CD4-positive, alpha-beta T cell treated with Interleukin-6 at 100 ng/mL for 8 hours (primary cell): ENCODE data around the gene SOWAHC.
"Not testable (repeated sequence)": the region's sequence is repeated elsewhere in the genome, so short reads cannot be mapped to it uniquely, and the experiment has no call there.

Experiments used
- DNase-seq: peaks from one replicate; pipeline ENCODE4 v3.0.0-alpha.2; 2020; ENCODE audit warnings: mixed read lengths, low spot score

Gene SOWAHC

DNA sequence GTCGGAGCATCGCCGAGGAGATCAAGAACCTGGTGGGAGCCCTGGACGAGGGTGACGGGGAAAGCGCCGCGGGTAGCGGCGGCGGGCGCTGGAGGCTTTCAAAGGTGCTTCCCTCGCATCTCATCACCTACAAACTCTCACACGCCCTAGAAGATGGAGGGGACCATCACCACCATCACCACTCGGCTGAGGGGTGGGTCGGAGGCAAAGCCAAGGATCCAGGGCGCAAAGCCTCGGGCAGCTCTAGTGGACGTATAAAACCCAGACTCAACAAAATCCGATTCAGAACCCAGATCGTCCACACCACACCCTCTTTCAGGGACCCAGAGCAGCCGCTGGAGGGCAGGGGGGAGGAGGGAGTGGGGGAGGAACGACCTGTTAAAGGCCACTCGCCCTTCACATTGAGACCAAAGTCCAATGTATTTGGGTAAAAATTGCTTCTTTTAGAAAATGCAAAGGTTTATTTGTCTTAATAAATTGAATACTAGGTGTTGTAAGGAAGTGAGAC, 1.5 kb downstream of the SOWAHC start:
- DNase-seq: no peak

- DNase-seq: no peak
These were observed 2.0 kb downstream of the SOWAHC start for GRCh38 chr2:109616184-109616583.

DNA sequence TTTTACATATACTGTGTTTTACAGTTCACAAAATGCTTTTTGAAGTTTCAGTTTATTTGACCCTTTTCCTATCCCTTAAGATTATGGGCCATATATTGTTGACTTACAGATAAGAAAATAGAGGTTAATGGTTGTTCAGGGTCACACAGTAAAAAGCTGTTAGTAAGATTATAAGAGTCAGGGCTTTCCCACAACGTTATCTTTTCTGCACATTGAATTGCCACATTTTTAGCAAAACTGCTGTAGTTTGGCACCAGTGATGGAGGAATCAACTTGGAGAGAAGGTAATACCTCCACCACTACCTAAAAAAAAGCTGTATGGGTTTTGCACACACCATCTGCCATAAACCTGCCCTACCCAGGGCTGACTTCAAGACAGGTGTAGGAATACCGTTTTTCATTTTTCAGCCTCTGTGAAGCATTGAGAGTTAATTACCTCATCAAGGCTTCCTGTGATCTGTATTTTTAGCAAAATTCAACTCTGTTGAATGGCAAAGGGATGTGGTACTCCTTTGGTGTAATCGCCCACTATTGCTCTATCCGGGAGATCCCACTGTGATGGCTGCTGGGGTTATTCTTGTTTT, 5.0 kb downstream of the SOWAHC start:
- DNase-seq: no peak

DNA sequence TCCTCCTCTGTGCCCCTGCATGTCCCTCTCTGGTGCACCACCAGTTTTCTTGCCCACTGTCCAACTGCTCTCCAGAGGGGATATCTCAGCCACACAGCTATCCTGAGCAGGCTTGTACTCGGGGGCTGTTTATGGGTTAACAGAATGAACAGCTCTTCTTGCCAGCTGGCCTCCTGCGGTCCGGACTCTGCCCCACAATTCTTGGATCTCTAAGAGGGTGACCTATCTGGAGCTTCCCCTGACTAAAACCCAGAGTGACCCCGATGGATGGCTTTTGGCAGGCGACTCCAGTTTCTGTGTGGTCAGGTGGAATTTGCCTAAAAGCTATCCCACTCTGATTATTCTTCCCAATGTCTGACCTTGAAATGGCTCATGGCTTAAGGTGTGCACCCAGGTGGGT, 9.1 kb downstream of the SOWAHC start:
- DNase-seq: no peak

- no peak for DNase-seq
These were observed 9.8 kb downstream of the SOWAHC start for GRCh38 chr2:109623923-109624322.

GRCh38 chr2:109624339-109624738, 10.2 kb downstream of the SOWAHC start:
- DNase-seq: no peak

DNA sequence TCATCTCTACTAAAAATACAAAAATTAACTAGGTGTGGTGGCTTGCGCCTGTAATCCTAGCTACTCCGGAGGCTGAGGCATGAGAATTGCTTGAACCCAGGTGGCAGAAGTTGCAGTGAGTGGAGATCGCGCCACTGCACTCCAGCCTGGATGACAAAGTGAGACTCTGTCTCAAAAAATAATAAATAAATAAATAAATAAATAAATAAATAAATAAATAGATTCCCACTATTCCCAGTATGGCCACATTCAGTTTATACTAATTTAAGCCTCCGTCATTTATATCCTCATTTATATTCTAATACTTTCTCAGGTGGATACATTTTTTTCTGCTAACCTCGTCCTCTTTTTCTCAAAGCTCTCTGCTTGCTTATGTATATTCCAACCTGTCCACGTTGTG, 14.2 kb downstream of the SOWAHC start:
- DNase-seq: not testable (repeated sequence)

DNA sequence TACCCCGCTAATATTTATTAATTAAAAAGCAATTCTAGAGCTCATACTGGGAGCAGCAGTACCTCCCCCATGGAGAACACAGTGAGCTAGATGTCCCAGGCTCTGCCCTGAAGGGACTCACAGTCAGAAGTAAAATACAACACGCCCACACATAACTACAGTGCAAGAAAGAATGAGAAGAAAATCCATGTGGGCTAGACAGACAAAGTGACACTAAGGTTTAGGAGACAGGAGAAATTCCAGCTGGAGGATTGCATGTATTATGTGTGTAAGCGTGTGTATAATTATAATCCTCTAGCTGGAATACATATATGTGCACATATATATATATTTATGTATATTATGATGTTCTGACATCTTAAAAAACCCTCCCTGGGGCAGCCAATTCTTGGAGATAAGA, 15.7 kb downstream of the SOWAHC start:
- no peak for DNase-seq

DNA sequence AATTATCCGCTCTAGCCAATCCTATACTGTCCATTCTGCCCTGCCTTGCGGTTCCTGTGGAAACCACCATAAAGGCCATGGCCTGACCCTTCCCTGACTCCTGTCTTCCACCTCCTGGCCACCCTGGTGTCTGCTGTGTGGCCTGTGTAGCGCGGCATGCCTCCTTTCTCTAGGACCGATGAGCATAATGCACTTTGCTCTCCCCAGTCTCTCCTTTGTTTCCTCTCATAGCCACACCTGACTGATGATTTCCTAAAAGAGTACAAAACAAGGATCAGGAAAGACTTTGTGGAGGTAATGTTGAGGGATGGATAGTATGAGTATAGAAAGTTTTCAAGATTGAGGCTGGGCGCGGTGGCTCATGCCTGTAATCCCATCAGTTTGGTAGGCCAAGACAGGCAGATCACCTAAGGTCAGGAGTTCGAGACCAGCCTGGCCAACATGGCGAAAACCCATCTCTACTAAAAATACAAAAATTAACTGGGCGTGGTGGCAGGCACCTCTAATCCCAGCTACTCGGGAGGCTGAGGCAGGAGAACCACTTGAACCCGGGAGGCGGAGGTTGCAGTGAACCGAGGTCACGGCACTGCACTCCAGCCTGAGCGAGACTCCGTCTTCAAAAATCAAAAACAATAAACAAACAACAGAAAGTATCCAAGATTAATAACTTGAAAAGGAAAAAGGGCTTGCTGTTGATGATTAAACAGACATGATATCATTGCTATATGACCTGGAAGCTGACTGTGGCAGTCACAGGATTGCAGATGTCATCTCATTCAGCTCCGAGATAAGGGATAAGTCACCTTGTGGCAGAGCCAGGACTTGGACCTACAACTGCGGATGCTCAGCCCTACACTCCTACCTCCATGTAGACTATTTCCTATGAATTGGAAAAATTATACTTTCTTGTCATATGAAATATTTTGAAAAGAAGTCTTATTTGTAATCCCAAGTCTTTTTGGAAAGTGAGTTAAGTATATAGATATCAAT, 16.6 kb downstream of the SOWAHC start:
- no peak for DNase-seq

- no peak for DNase-seq
These were observed 17.6 kb downstream of the SOWAHC start for GRCh38 chr2:109631741-109632140.

DNA sequence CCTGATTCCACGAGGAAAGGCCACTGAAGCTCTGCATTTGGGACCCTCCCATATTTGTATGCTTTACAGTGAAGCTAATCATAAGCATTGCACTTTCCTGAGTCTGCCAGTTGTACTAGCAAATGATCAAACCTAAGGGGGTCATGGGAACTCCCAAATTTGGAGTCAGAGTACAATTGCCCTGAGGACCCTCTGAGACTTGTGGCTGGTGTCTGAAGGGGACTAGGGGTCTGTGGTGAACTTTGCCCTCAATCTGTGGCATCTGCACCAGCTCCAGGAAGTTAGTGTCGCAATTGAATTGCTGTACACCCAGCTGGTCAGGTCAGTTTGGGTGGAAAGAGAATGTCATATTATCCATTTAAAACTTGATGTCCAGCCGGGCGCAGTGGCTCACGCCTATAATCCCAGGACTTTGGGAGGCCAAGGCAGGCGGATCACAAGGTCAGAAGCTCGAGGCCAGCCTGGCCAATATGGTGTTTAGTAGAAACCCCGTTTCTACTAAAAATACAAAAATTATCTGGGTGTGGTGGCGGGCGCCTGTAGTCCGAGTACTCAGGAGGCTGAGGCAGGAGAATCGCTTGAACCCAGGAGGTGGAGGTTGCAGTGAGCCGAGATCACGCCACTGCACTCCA, 18.1 kb downstream of the SOWAHC start:
- DNase-seq: no peak

GRCh38 chr2:109633284-109633961, 19.3 kb downstream of the SOWAHC start:
- DNase-seq: no peak

GRCh38 chr2:109635426-109636304, 21.5 kb downstream of the SOWAHC start:
- DNase-seq: no peak

DNA sequence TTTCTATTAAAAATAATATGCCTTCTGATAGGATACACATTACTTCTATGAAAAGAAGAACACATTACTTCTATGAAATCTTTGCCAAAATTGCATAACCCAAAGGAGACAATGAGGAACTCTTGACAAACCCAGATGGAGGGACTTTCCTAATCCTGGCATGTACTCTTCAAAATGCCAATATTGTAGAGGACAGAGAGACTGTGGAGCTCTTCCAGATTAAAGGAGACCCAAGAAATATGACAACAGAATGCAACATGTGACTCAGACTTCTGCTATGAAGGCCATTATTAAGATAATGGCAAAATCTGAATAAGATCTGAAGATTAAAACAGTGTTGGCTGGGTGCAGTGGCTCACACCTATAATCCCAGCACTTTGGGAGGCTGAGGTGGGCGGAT, 22.2 kb downstream of the SOWAHC start:
- DNase-seq: no peak

DNA sequence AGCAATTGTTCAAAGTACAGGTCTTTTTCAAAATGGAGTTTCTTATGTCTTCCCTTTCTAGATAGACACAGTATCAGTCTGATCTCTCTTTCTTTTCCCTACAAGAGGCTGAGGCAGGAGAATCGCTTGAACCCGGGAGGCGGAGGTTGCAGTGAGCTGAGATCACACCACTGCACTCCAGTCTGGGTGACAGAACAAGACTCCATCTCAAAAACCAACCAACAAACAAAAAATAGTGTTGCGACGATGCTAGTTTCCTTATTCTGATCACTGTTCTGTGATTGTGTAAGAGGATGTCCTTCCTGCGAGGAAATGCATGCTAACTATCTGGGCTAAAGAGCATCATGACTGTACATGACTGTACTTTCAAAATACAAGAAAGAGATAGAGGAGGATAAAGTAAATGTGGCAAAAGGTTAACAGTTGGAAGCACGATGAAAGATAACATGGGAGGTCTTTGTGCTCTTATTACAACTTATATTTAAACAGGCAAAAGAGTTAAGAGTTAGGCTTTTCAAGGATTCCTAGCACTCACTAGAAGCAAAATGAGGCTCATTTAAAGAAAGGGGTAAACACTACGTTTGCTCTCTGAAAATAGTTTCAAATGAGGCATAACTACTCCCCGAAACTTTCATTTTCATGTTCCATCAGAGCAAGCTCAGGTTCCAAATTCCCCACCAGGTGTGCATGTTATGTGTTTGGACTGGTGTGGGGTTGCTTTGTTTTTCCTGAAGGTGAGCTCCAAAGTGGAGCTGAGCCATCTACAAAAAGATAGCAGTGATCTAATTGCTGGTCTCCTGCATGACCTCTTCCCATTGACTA, 23.8 kb downstream of the SOWAHC start:
- DNase-seq: no peak

GRCh38 chr2:109638795-109639194, 24.6 kb downstream of the SOWAHC start:
- DNase-seq: no peak

GRCh38 chr2:109640000-109640399, 25.8 kb downstream of the SOWAHC start:
- not testable (repeated sequence) for DNase-seq

- DNase-seq: no peak
These were observed 30.6 kb downstream of the SOWAHC start for GRCh38 chr2:109644571-109645275.

DNA sequence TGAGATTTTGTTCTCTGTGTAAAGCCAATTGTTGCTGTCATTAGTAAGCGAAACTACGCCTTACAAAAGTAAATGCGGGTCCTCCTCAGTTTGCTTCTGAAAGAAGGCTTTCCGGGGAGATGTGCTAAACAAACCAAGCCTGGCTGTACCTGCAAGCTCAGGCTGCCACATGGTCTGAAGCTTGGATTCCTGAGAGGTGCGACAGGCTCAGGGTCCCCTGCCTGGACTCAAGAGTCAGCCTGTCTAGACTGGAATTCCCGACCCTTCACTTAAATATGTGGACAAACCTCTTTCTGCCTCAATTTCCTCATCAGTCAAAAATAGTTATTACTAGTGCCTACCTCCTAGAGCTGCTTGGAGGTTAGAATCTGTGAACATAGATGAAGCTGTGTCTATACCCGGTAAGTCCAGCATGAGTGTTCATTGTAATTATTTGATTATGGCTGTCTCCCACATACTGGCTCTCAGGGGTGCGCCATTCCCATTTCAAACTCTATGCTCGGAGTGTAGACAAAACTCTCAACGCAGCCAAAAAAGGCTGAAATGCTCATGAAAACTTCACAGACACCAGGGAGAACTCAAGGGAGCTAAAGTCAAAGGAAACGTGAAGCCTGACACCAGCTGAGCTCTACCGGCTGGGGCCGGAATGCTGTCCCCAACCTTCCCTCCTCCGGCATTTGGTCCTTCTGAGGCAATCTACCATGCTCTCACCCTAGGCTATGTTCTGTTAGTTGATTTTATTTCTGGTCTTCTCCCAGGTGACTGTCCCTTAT, 31.4 kb downstream of the SOWAHC start:
- no peak for DNase-seq
